HG02588 (cell line): Measurements from ENCODE around the gene IFNL4.

Source experiments
- ATAC-seq: cut with Tn5 transposase; IDR thresholded peaks from one replicate; pipeline ENCODE4 v1.9.1; 2021; ENCODE audit warnings: mild to moderate bottlenecking, moderate library complexity; ENCODE audit not compliant: unreplicated experiment

The IFNL4 gene

GRCh38 chr19:39196860-39197562 lies 51.6 kb downstream of the IFNL4 start, which contains the start of gene NCCRP1:
Gene NCCRP1 (plus strand): TSS chr19:39196964. CDS start chr19:39196983, 19 bp downstream.
- ATAC-seq = no peak

GRCh38 chr19:39196320-39196719 lies 52.3 kb downstream of the IFNL4 start:
- no peak for ATAC-seq
